Measurements from ENCODE around the gene MALRD1. TPM values are rescaled to one million over a fixed set of nuclear protein-coding genes. Genes with fewer than 3 reads are reported as not detected.

The MALRD1 gene
- total and polyA plus RNA-seq, 2 donors (not counting 1 experiment from before 2014, with no cell fraction given) = 0.62 to 1.7 TPM

DNA sequence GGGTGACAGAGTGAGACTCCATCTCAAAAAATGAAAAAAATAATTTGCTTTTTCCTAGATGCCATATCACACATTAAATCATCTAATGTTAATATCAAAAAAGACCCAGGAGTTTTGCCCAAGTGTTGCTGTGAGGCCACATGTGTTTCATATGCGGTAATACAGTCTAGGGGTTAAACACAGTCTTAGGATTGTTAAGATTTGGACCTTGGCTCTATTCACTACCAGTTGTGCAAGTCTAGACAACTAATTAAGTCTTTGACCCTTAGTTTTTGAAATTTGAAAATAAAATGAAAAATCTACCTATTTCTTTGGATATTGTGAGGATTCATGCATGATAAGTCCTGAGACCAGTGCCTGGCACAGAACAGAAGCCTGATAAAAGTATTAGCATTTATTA is 14.9 kb upstream of the MALRD1 start:
- no peaks in the 10 kb centered on the region for H3K79me2 ChIP-seq (ENCODE audit: control insufficient read depth, insufficient read depth, low read length)
- no peak overlapping the region for H3K27ac ChIP-seq (ENCODE audit: insufficient read depth, low read length)
- H3K9me3 ChIP-seq (ENCODE audit: control insufficient read depth, insufficient read depth, low read depth, low read length) = no peaks in the 10 kb centered on the region
- H3K4me3 ChIP-seq (replicated peaks in 1 of 4; ENCODE audit: control extremely low read depth in 1 of 4, insufficient read depth in 1 of 4, low read depth in 3 of 4, low read length in 4 of 4) = no peak overlapping the region
- H3K4me2 ChIP-seq (ENCODE audit: extremely low read depth, insufficient read depth, low read length) = no peak overlapping the region
- H3K9ac ChIP-seq (ENCODE audit: insufficient read depth, low read length) = no peak overlapping the region
- H3K27me3 ChIP-seq (ENCODE audit: control insufficient read depth, insufficient read depth, low read length) = no peaks in the 10 kb centered on the region
- H4K20me1 ChIP-seq (ENCODE audit: control insufficient read depth, extremely low read depth, insufficient read depth, low read length) = no peaks in the 10 kb centered on the region
- no peak for DNase-seq (ENCODE audit: low read depth in 2 of 2)
- no peaks in the 10 kb centered on the region for H3K36me3 ChIP-seq (ENCODE audit: control insufficient read depth, insufficient read depth, low read length)
- TF ChIP-seq, protein P1, sequence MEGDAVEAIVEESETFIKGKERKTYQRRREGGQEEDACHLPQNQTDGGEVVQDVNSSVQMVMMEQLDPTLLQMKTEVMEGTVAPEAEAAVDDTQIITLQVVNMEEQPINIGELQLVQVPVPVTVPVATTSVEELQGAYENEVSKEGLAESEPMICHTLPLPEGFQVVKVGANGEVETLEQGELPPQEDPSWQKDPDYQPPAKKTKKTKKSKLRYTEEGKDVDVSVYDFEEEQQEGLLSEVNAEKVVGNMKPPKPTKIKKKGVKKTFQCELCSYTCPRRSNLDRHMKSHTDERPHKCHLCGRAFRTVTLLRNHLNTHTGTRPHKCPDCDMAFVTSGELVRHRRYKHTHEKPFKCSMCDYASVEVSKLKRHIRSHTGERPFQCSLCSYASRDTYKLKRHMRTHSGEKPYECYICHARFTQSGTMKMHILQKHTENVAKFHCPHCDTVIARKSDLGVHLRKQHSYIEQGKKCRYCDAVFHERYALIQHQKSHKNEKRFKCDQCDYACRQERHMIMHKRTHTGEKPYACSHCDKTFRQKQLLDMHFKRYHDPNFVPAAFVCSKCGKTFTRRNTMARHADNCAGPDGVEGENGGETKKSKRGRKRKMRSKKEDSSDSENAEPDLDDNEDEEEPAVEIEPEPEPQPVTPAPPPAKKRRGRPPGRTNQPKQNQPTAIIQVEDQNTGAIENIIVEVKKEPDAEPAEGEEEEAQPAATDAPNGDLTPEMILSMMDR (conservative IDR thresholded peaks at IDR 0.05 in 1 of 2, IDR thresholded peaks at IDR 0.05 in 1 of 2; ENCODE audit: low read depth in 1 of 2, low read length in 2 of 2) = no peak
- TF ChIP-seq EZH2 (IDR thresholded peaks at IDR 0.05; ENCODE audit: low read length, missing control alignments) = no peak
- H2AFZ ChIP-seq (ENCODE audit: low read length) = no peak overlapping the region
- no peaks in the 10 kb centered on the region for H3K4me1 ChIP-seq (ENCODE audit: control insufficient read depth, extremely low read depth, insufficient read depth, low read length)

DNA sequence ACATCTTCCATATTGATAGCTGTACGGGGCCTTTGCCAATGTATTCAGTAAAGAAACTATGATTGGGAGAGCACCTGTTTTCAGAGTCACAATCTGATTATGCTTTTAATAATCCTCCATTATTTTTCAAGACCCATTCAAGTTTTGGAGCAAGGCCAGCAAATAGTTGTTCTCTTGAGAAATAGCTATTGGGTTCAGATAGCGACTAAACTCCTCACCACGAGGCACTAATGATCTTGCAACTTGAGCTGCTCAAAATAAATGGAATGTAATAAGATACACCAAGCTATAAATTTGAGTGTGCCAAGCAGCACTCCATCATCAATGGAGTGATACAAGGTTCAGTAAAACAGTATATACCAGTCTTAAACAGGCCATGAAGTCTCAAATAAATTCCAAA is 7.4 kb upstream of the MALRD1 start:
- H3K79me2 ChIP-seq (ENCODE audit: control insufficient read depth, insufficient read depth, low read length) = no peaks in the 10 kb centered on the region
- no peak overlapping the region for H2AFZ ChIP-seq (ENCODE audit: low read length)
- DNase-seq (ENCODE audit: low read depth in 2 of 2) = peak; percentile 23 to 38
- no peaks in the 10 kb centered on the region for H3K36me3 ChIP-seq (ENCODE audit: control insufficient read depth, insufficient read depth, low read length)
- no peaks in the 10 kb centered on the region for H3K27me3 ChIP-seq (ENCODE audit: control insufficient read depth, insufficient read depth, low read length)
- H3K27ac ChIP-seq (ENCODE audit: insufficient read depth, low read length) = no peak overlapping the region
- TF ChIP-seq, protein P1 (conservative IDR thresholded peaks at IDR 0.05 in 1 of 2, IDR thresholded peaks at IDR 0.05 in 1 of 2; ENCODE audit: low read depth in 1 of 2, low read length in 2 of 2) = no peak
- TF ChIP-seq EZH2 (IDR thresholded peaks at IDR 0.05; ENCODE audit: low read length, missing control alignments) = no peak
- H4K20me1 ChIP-seq (ENCODE audit: control insufficient read depth, extremely low read depth, insufficient read depth, low read length) = no peaks in the 10 kb centered on the region
- H3K9me3 ChIP-seq (ENCODE audit: control insufficient read depth, insufficient read depth, low read depth, low read length) = no peaks in the 10 kb centered on the region
- no peaks in the 10 kb centered on the region for H3K4me1 ChIP-seq (ENCODE audit: control insufficient read depth, extremely low read depth, insufficient read depth, low read length)
- H3K9ac ChIP-seq (ENCODE audit: insufficient read depth, low read length) = no peak overlapping the region
- no peak overlapping the region for H3K4me3 ChIP-seq (replicated peaks in 1 of 4; ENCODE audit: control extremely low read depth in 1 of 4, insufficient read depth in 1 of 4, low read depth in 3 of 4, low read length in 4 of 4)
- no peak overlapping the region for H3K4me2 ChIP-seq (ENCODE audit: extremely low read depth, insufficient read depth, low read length)

DNA sequence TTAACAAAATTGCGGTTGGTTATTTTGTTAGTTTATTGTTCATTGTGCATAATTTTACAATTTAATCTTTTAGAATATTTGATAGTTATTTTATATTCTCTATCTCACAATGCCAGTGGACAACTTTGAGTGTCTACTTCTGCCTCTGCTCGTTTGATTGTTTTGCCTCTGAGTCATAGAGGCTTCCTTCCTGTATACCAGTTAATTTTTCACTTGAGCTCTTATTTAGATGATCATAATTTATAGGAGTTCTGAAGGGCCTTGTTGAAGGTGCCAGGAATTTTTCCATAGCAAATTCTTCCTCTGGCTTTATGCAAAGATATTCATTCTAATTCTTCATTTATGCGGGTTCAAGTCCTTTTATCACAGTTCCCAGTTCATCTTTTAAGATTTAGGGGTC is 5.2 kb upstream of the MALRD1 start:
- Histone ChIP-seq H3K9me3 (ENCODE audit: control insufficient read depth, insufficient read depth, low read depth, low read length) (no peaks in the 10 kb centered on the region), H2AFZ (ENCODE audit: low read length) (no peak overlapping the region), H3K4me2 (ENCODE audit: extremely low read depth, insufficient read depth, low read length) (no peak overlapping the region), H3K4me3 (replicated peaks in 1 of 4; ENCODE audit: control extremely low read depth in 1 of 4, insufficient read depth in 1 of 4, low read depth in 3 of 4, low read length in 4 of 4) (no peak overlapping the region), H4K20me1 (ENCODE audit: control insufficient read depth, extremely low read depth, insufficient read depth, low read length) (no peaks in the 10 kb centered on the region), H3K4me1 (ENCODE audit: control insufficient read depth, extremely low read depth, insufficient read depth, low read length) (no peaks in the 10 kb centered on the region), H3K9ac (ENCODE audit: insufficient read depth, low read length) (no peak overlapping the region), H3K36me3 (ENCODE audit: control insufficient read depth, insufficient read depth, low read length) (no peaks in the 10 kb centered on the region), H3K27me3 (ENCODE audit: control insufficient read depth, insufficient read depth, low read length) (no peaks in the 10 kb centered on the region), H3K79me2 (ENCODE audit: control insufficient read depth, insufficient read depth, low read length) (no peaks in the 10 kb centered on the region), H3K27ac (ENCODE audit: insufficient read depth, low read length) (no peak overlapping the region)
- no peak for DNase-seq (ENCODE audit: low read depth in 2 of 2)
- TF ChIP-seq, protein P1 (conservative IDR thresholded peaks at IDR 0.05 in 1 of 2, IDR thresholded peaks at IDR 0.05 in 1 of 2; ENCODE audit: low read depth in 1 of 2, low read length in 2 of 2) = no peak
- TF ChIP-seq EZH2 (IDR thresholded peaks at IDR 0.05; ENCODE audit: low read length, missing control alignments) = no peak

Data from fibroblast of lung (primary cell).